Activated CD4-positive, alpha-beta T cell treated with anti-CD3 and anti-CD28 coated beads, Interleukin-2, amount 10 ng/mL, durations not matched to agents 24 days and 14 days (primary cell): ENCODE data around the gene ITIH2. TPM values are rescaled to one million over a fixed set of nuclear protein-coding genes. Genes with fewer than 3 reads are reported as not detected.

Experiments used
- DNase-seq: peaks from one replicate; pipeline ENCODE4 v3.0.0; 2022
- H3K27ac Mint-ChIP-seq: one replicate; pipeline ENCODE4 v1.8.0; 2022; ENCODE audit warnings: mild to moderate bottlenecking, mixed read lengths
- H3K27me3 Mint-ChIP-seq: one replicate; pipeline ENCODE4 v1.8.0; 2022; ENCODE audit warnings: mixed read lengths
- H3K36me3 Mint-ChIP-seq: one replicate; pipeline ENCODE4 v1.8.0; 2022; ENCODE audit warnings: low read depth, mild to moderate bottlenecking, mixed read lengths
- H3K4me1 Mint-ChIP-seq: one replicate; pipeline ENCODE4 v1.8.0; 2021; ENCODE audit warnings: mixed read lengths
- H3K4me3 Mint-ChIP-seq: one replicate; pipeline ENCODE4 v1.8.0; 2022; ENCODE audit warnings: mild to moderate bottlenecking, moderate library complexity, mixed read lengths
- H3K9me3 Mint-ChIP-seq: one replicate; pipeline ENCODE4 v1.8.0; 2021; ENCODE audit warnings: mixed read lengths
- intact Hi-C: fragments of 100-400 bp; cut with micrococcal nuclease; formaldehyde crosslinking; loops from one replicate; pipeline ENCODE4 v1.15.1; 2023
- total RNA-seq: library from RNA; stranded (reverse); gene quantifications from 2 replicates; pipeline ENCODE4 v1.2.3, GENCODE V29; 2022

ITIH2 gene
- total RNA-seq, 1 donor from 2014 or later = not detected

DNA sequence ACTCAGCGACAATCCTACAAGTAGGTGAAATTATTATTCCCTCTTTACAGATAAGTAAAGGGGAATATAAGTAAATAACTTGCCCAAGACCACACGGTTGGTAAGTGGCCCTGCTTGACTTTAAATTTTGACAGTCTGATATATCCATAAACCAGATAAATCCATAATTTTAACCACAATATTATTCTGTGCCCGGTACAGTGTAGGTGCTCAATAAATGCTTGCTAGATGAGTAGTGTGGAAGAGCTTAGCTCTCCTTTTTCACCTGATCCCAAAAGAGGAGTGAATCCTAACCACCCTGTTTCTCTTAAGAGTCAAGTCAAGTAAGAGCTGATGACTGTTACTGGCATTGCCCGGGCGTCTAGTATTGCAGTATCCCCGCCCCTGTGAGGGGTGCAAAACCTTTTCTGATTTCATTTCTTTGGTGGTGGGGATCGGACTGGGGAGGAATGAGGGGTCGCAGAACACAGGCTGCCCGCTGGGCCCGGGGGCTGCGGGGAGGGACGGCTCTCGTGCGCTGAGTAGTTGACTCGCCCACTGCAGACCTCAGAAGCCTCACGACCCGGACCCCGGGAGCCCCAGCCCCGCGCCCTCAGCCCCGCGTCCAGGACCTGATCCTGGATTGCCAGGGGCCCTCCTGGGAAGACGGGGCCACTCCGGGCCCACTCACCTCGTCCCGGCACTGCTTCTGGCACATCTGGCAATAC is 84.2 kb downstream of the ITIH2 start:
- H3K4me3 Mint-ChIP-seq = no peak overlapping the region
- H3K9me3 Mint-ChIP-seq = no peaks in the 10 kb centered on the region
- intact Hi-C loops = no loop called here
- H3K4me1 Mint-ChIP-seq = peaks cover 30% of the 10 kb centered on the region
- DNase-seq = no peak
- no peak overlapping the region for H3K27ac Mint-ChIP-seq
- peaks cover 30% of the 10 kb centered on the region for H3K36me3 Mint-ChIP-seq
- no peaks in the 10 kb centered on the region for H3K27me3 Mint-ChIP-seq

DNA sequence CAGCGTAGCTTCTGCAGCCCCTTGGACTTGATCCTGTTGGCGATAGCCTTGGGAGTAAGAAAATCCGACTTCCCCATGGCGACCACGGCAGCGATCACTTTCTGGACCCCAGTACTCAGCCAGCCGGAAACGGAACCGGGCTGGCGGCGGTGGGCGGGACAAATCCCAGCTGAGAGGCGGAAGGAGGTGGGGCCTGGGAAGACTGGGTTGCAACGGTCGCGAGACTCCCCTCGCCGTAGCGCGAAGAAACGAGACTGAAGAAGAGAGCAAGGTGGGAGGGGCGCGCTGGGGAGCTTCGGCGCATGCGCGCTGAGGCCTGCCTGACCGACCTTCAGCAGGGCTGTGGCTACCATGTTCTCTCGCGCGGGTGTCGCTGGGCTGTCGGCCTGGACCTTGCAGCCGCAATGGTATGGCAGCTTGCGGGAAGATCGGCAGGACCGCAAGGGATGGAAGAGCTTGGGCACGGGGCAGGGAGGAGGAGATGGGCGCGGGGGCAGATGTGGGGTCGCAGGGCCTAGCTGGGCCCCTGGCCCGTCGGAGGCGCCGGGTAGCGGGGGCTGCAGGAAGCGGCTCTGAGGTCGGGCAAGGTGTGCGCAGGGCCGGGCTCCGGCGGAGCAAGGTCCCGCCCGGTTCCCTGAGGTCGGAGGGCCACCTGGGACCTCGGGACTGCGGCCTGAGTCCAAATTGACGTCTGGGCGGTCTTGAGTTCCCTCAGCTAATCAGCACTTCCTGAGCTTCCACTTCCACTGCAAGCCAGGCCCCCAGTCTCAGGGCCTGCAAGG is 84.9 kb downstream of the ITIH2 start, which contains the start of the genes ATP5F1C and KIN:
Gene ATP5F1C, plus strand, starts transcription at position 321 of the 782 bp plus-strand sequence. Its CDS starts 31 bp downstream, at position 352.
Gene KIN, minus strand, starts transcription at position 137 of the 782 bp plus-strand sequence. Its CDS starts 60 bp downstream, at position 77.
- peaks cover 34% of the 10 kb centered on the region for H3K4me1 Mint-ChIP-seq

DNA sequence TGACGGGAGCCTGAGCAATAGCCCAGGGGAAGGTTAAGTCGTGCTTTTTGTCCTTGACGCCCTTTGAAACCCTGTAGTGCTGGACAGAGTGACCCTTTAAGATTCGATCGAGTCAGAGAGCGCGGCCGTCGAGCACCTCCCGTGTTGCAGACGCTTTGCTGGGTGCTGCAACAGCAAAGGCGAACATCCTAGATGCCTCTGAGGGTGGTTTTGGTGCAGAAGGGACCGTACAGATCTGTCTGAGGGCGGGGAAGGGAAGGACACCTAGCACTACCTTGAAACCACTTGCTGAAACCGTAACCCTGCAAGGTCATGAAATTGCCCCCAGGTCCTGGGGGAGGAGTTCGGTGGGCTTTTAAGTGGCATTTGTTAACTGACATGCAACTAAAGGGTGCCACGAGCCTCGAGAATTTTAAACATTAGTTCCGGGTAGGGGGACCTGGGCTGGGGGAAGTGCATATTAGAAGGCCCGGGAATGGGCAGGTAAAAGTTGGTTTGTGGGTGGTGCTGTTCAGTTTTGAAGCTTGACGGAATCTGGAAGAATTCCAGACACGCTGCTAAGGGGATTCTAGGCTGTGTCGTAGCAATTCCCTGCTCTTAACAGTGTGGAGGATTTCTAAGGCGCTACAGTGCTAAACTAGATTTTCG is 85.6 kb downstream of the ITIH2 start:
- Mint-ChIP-seq H3K27ac (no peak overlapping the region), H3K9me3 (no peaks in the 10 kb centered on the region), H3K27me3 (no peaks in the 10 kb centered on the region), H3K4me3 (no peak overlapping the region), H3K36me3 (peaks cover 34% of the 10 kb centered on the region), H3K4me1 (peaks cover 33% of the 10 kb centered on the region)
- intact Hi-C loops = loop anchor here (1.0 kb wide), 1 partner anchor 30 kb away; the partner anchor contains the start of gene TAF3
- DNase-seq = no peak

More for the DNA sequence above, 84.9 kb downstream of the ITIH2 start, which contains the start of the genes ATP5F1C and KIN:
- peak; percentile 99 for DNase-seq
- peaks cover 34% of the 10 kb centered on the region for H3K36me3 Mint-ChIP-seq
- intact Hi-C loops = loop anchor here (1.0 kb wide), 1 partner anchor 30 kb away; the partner anchor contains the start of gene TAF3
- no peaks in the 10 kb centered on the region for H3K27me3 Mint-ChIP-seq
- no peak within 1 kb of the TSS for H3K27ac Mint-ChIP-seq
- no peak within 1 kb of the TSS for H3K4me3 Mint-ChIP-seq
- H3K9me3 Mint-ChIP-seq = no peaks in the 10 kb centered on the region

DNA sequence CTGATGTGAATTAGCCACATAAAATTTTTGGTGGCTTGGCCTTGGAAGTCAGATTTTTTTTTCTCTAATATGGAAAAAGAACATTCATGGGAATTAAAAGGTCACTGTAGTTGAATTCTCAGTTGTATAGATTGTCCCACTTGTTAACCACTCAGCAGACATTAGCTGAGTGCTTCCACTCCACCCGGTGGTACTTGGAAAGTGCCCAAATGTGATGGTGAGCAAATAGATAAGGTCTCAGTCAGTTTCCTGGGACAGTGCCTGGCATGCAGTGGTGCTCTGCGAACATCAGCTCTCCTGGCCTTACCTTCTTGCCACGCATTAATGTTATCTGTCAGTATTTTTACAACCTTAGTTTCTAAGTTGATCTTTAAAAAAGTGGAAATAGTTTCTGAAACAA is 86.3 kb downstream of the ITIH2 start:
- intact Hi-C loops = no loop called here

DNA sequence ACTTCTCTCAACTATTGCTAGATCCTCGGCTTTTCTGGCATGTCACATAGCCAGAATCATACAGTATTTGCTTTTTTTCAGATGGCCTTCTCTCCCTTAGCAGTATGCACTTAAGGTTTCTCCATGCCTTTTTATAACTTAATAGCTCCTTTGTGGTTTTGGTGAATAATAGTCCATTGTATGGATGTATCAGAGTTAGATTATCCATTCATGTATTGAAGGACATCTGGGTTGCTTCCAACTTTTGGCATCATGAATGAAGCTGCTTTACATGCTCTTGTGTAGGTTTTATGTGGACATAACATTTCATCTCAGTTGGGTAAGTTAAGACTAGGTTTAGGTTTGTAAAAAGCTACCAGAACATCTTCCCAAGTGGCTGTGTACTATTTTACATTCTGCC is 89.4 kb downstream of the ITIH2 start:
- H3K36me3 Mint-ChIP-seq = peaks cover 43% of the 10 kb centered on the region
- no peaks in the 10 kb centered on the region for H3K27me3 Mint-ChIP-seq
- H3K4me3 Mint-ChIP-seq = no peak overlapping the region
- peaks cover 44% of the 10 kb centered on the region for H3K4me1 Mint-ChIP-seq
- no peaks in the 10 kb centered on the region for H3K9me3 Mint-ChIP-seq
- no peak overlapping the region for H3K27ac Mint-ChIP-seq
- intact Hi-C loops = no loop called here
- no peak for DNase-seq

More for the DNA sequence above, 86.3 kb downstream of the ITIH2 start:
- peaks cover 36% of the 10 kb centered on the region for H3K4me1 Mint-ChIP-seq
- no peak for DNase-seq
- H3K36me3 Mint-ChIP-seq = peaks cover 32% of the 10 kb centered on the region
- no peak overlapping the region for H3K27ac Mint-ChIP-seq
- H3K9me3 Mint-ChIP-seq = no peaks in the 10 kb centered on the region
- H3K27me3 Mint-ChIP-seq = no peaks in the 10 kb centered on the region
- H3K4me3 Mint-ChIP-seq = no peak overlapping the region

DNA sequence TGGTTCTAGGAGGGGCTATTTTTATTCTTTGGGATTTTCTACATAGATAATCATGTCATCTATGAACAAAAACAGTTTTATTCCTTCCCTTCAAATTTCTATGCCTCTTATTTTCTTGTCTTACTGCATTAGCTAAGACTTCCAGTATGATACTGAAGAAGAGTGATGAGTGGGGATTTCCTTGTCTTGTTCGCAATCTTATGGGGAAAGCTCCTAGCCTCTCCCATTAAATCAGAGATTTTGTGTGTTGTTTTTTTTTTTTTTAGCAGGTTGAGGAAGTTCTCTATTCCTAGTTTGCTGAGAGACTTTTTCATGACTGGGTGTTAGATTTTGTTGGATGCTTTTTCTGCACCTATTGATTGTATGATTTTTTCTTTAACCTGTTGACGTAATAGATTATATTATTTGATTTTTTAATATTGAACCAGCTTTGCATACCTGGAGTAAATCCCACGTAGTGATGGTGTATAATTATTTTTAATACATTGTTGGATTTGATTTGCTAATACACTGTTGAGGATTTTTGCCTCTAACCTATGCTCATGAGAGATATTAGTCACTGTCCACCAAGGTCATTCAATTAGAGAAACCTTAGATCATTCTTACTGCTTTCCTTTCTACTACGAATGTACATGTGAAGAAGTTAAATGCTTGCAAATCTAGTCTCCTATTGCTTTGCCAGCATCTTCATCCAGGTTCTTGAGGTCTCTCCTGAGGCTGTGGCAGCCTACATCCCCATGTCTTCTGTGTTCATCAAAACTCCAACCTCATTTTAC is 91.3 kb downstream of the ITIH2 start:
- no peaks in the 10 kb centered on the region for H3K9me3 Mint-ChIP-seq
- peaks cover 50% of the 10 kb centered on the region for H3K36me3 Mint-ChIP-seq
- peaks cover 43% of the 10 kb centered on the region for H3K4me1 Mint-ChIP-seq
- intact Hi-C loops = no loop called here
- H3K27ac Mint-ChIP-seq = no peak overlapping the region
- no peaks in the 10 kb centered on the region for H3K27me3 Mint-ChIP-seq
- no peak overlapping the region for H3K4me3 Mint-ChIP-seq
- DNase-seq = no peak

DNA sequence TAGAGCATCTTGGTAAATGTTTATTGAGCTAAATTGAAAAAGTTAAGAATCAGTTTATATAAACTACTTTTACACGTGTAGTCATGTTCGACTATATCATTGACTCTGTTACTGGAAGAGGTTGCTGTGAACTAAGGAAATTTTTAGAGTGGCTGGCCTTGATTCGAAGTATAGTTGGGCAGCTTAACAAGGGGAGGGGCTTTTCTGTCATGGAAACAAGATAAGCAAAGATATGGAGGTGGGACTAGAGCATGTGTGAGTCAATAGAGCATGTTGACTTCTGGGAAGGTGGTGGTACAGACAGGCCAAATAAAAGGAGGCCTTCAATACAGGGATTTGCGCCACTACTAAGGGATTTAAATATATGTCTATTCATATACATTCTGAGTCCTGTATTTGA is 92.5 kb downstream of the ITIH2 start:
- H3K4me3 Mint-ChIP-seq = no peak overlapping the region
- no peak for DNase-seq
- peaks cover 55% of the 10 kb centered on the region for H3K36me3 Mint-ChIP-seq
- no peaks in the 10 kb centered on the region for H3K27me3 Mint-ChIP-seq
- peak overlapping the region; percentile 61 for H3K27ac Mint-ChIP-seq
- intact Hi-C loops = no loop called here
- no peaks in the 10 kb centered on the region for H3K9me3 Mint-ChIP-seq
- peaks cover 39% of the 10 kb centered on the region for H3K4me1 Mint-ChIP-seq

DNA sequence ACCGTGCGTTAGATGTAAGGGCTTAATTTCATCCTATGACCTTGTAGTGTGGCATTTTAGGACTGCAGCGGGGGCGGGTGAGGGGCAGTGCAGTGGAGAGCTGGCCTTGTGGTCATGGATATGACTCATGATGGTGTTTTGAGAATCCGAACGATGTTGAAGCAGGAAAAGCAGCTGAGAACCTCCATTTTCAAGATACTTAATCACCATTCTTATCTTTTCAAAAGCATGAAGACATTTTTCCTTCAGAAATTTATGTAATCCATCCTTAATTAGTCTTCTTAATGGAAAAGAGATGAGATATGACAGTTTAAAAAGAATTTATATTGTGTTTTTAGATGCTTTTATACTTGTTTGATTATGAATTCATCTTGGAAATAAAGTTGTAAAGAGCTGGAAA is 94.5 kb downstream of the ITIH2 start:
- Mint-ChIP-seq H3K4me3 (no peak overlapping the region), H3K36me3 (peaks cover 54% of the 10 kb centered on the region), H3K9me3 (no peaks in the 10 kb centered on the region), H3K27ac (no peak overlapping the region), H3K4me1 (peaks cover 26% of the 10 kb centered on the region), H3K27me3 (no peaks in the 10 kb centered on the region)
- DNase-seq = no peak
- intact Hi-C loops = no loop called here

Other genes with a start within 250 kb of the ITIH2 start
- gene ITIH5, start 36.4 kb upstream of the ITIH2 start, total RNA-seq = not detected in 2 replicates
- 13.9 and 14.4 TPM in 2 replicates for gene KIN, start 84.7 kb downstream of the ITIH2 start, total RNA-seq
- 332 and 369 TPM in 2 replicates for gene ATP5F1C, start 84.9 kb downstream of the ITIH2 start, total RNA-seq
- gene TAF3, start 115.2 kb downstream of the ITIH2 start, total RNA-seq = 15.1 and 15.9 TPM in 2 replicates